BLaER1 (cell line): ENCODE measurements around the gene TTC3.

Experiments
- H3K27ac ChIP-seq: shearing (Covaris generic); formaldehyde crosslinking; 2 replicates; pipeline ENCODE4 v1.8.1; 2022
- H3K27me3 ChIP-seq: shearing (Covaris generic); formaldehyde crosslinking; 2 replicates; pipeline ENCODE4 v1.8.1; 2022
- H3K36me3 ChIP-seq: shearing (Covaris generic); formaldehyde crosslinking; 2 replicates; pipeline ENCODE4 v1.8.1; 2022
- H3K4me1 ChIP-seq: shearing (Covaris generic); formaldehyde crosslinking; 2 replicates; pipeline ENCODE4 v1.8.1; 2022
- H3K4me2 ChIP-seq: shearing (Covaris generic); formaldehyde crosslinking; 2 replicates; pipeline ENCODE4 v1.8.1; 2022
- H3K4me3 ChIP-seq: shearing (Covaris generic); formaldehyde crosslinking; 2 replicates; pipeline ENCODE4 v1.8.1; 2022
- H3K9ac ChIP-seq: shearing (Covaris generic); formaldehyde crosslinking; 2 replicates; pipeline ENCODE4 v1.8.1; 2022
- H3K9me3 ChIP-seq: shearing (Covaris generic); formaldehyde crosslinking; 2 replicates; pipeline ENCODE4 v1.8.1; 2022
- H4K20me1 ChIP-seq: shearing (Covaris generic); formaldehyde crosslinking; 2 replicates; pipeline ENCODE4 v1.8.1; 2022
- Cebpa-rat ChIP-seq: shearing (Covaris generic); IDR thresholded peaks from 2 replicates; pipeline ENCODE4 v1.8.1; 2022

TTC3 gene

GRCh38 chr21:37058261-37058660, 14.8 kb upstream of the TTC3 start:
- H3K4me3 ChIP-seq, result no peak overlapping the region
- no peaks in the 10 kb centered on the region for H3K27me3 ChIP-seq
- H3K27ac ChIP-seq, result no peak overlapping the region
- H3K9me3 ChIP-seq, result peaks cover 17% of the 10 kb centered on the region
- peaks cover 55% of the 10 kb centered on the region for H3K4me1 ChIP-seq
- no peaks in the 10 kb centered on the region for H3K36me3 ChIP-seq
- peak overlapping the region; percentile 27; the same call in 1 of the 2 replicates for H3K4me2 ChIP-seq
- H4K20me1 ChIP-seq, result no peaks in the 10 kb centered on the region
- TF ChIP-seq Cebpa-rat, result no peak
- H3K9ac ChIP-seq, result no peak overlapping the region

- no peak overlapping the region for H3K27ac ChIP-seq
- no peak overlapping the region for H3K4me3 ChIP-seq
- no peaks in the 10 kb centered on the region for H3K36me3 ChIP-seq
- TF ChIP-seq Cebpa-rat, result no peak
- no peaks in the 10 kb centered on the region for H4K20me1 ChIP-seq
- peaks cover 17% of the 10 kb centered on the region for H3K9me3 ChIP-seq
- peaks cover 64% of the 10 kb centered on the region for H3K4me1 ChIP-seq
- no peaks in the 10 kb centered on the region for H3K27me3 ChIP-seq
- H3K4me2 ChIP-seq, result peak overlapping the region; percentile 11; the same call in 1 of the 2 replicates
- no peak overlapping the region for H3K9ac ChIP-seq
Observed at GRCh38 chr21:37059181-37059580, 13.9 kb upstream of the TTC3 start.

GRCh38 chr21:37060296-37060695, 12.8 kb upstream of the TTC3 start:
- no peak for TF ChIP-seq Cebpa-rat
- no peak overlapping the region for H3K9ac ChIP-seq

GRCh38 chr21:37061926-37062592, 11.0 kb upstream of the TTC3 start:
- peaks cover 13% of the 10 kb centered on the region for H3K36me3 ChIP-seq
- H3K4me3 ChIP-seq, result no peak overlapping the region
- no peaks in the 10 kb centered on the region for H4K20me1 ChIP-seq
- no peak overlapping the region for H3K27ac ChIP-seq
- H3K9me3 ChIP-seq, result peaks cover 7% of the 10 kb centered on the region
- no peak overlapping the region for H3K9ac ChIP-seq
- TF ChIP-seq Cebpa-rat, result no peak
- no peaks in the 10 kb centered on the region for H3K27me3 ChIP-seq
- peak overlapping the region; percentile 41 for H3K4me2 ChIP-seq
- H3K4me1 ChIP-seq, result peaks cover 71% of the 10 kb centered on the region

More at GRCh38 chr21:37060296-37060695, 12.8 kb upstream of the TTC3 start:
- no peaks in the 10 kb centered on the region for H4K20me1 ChIP-seq
- H3K36me3 ChIP-seq, result no peaks in the 10 kb centered on the region
- H3K27me3 ChIP-seq, result no peaks in the 10 kb centered on the region
- peaks cover 17% of the 10 kb centered on the region for H3K9me3 ChIP-seq
- H3K4me2 ChIP-seq, result peak overlapping the region; percentile 45
- H3K4me3 ChIP-seq, result no peak overlapping the region
- 0 out of 2 replicates have a peak overlapping the region, but pooled peaks have one; percentile 5 for H3K27ac ChIP-seq
- H3K4me1 ChIP-seq, result peaks cover 71% of the 10 kb centered on the region

GRCh38 chr21:37062593-37062935, 10.5 kb upstream of the TTC3 start:
- no peak for TF ChIP-seq Cebpa-rat
- Histone ChIP-seq H3K27me3 (no peaks in the 10 kb centered on the region), H3K36me3 (peaks cover 15% of the 10 kb centered on the region), H3K4me2 (peak overlapping the region; percentile 41), H3K27ac (no peak overlapping the region), H3K9me3 (peaks cover 2% of the 10 kb centered on the region), H4K20me1 (no peaks in the 10 kb centered on the region), H3K4me3 (no peak overlapping the region), H3K9ac (no peak overlapping the region), H3K4me1 (peaks cover 70% of the 10 kb centered on the region)

GRCh38 chr21:37063433-37063832, 9.6 kb upstream of the TTC3 start:
- peak overlapping the region; percentile 58 for H3K4me2 ChIP-seq
- H3K9me3 ChIP-seq, result no peaks in the 10 kb centered on the region
- H3K4me3 ChIP-seq, result no peak overlapping the region
- no peak for TF ChIP-seq Cebpa-rat
- H3K27me3 ChIP-seq, result no peaks in the 10 kb centered on the region
- H4K20me1 ChIP-seq, result no peaks in the 10 kb centered on the region
- peaks cover 16% of the 10 kb centered on the region for H3K36me3 ChIP-seq
- H3K27ac ChIP-seq, result no peak overlapping the region
- no peak overlapping the region for H3K9ac ChIP-seq
- peaks cover 61% of the 10 kb centered on the region for H3K4me1 ChIP-seq

GRCh38 chr21:37064841-37065240, 8.2 kb upstream of the TTC3 start:
- H3K27ac ChIP-seq, result no peak overlapping the region
- no peak overlapping the region for H3K4me3 ChIP-seq
- no peak overlapping the region for H3K9ac ChIP-seq
- H3K36me3 ChIP-seq, result peaks cover 21% of the 10 kb centered on the region
- peaks cover 47% of the 10 kb centered on the region for H3K4me1 ChIP-seq
- H3K4me2 ChIP-seq, result peak overlapping the region; percentile 58
- TF ChIP-seq Cebpa-rat, result no peak
- H3K9me3 ChIP-seq, result no peaks in the 10 kb centered on the region
- H4K20me1 ChIP-seq, result no peaks in the 10 kb centered on the region
- H3K27me3 ChIP-seq, result no peaks in the 10 kb centered on the region

GRCh38 chr21:37065561-37066177, 7.4 kb upstream of the TTC3 start:
- no peak overlapping the region for H3K4me2 ChIP-seq
- no peak for TF ChIP-seq Cebpa-rat

GRCh38 chr21:37071561-37072273, 1.3 kb upstream of the TTC3 start:
- Histone ChIP-seq H3K9ac (peak overlapping the region; percentile 95), H3K9me3 (0 out of 2 replicates have a peak, but pooled peaks cover 4% of the 10 kb centered on the region), H3K4me1 (peaks cover 37% of the 10 kb centered on the region)

More at GRCh38 chr21:37065561-37066177, 7.4 kb upstream of the TTC3 start:
- H3K9me3 ChIP-seq, result no peaks in the 10 kb centered on the region
- no peak overlapping the region for H3K9ac ChIP-seq
- H3K27me3 ChIP-seq, result no peaks in the 10 kb centered on the region
- peaks cover 21% of the 10 kb centered on the region for H3K36me3 ChIP-seq
- no peak overlapping the region for H3K4me3 ChIP-seq
- H4K20me1 ChIP-seq, result no peaks in the 10 kb centered on the region
- H3K27ac ChIP-seq, result no peak overlapping the region
- peaks cover 43% of the 10 kb centered on the region for H3K4me1 ChIP-seq

More at GRCh38 chr21:37071561-37072273, 1.3 kb upstream of the TTC3 start:
- H4K20me1 ChIP-seq, result peaks cover 23% of the 10 kb centered on the region
- peak overlapping the region; percentile 91 for H3K4me3 ChIP-seq
- peak overlapping the region; percentile 96 for H3K27ac ChIP-seq
- no peak for TF ChIP-seq Cebpa-rat
- peaks cover 12% of the 10 kb centered on the region for H3K36me3 ChIP-seq
- H3K4me2 ChIP-seq, result peak overlapping the region; percentile 95
- H3K27me3 ChIP-seq, result no peaks in the 10 kb centered on the region
